Activated naive CD4-positive, alpha-beta T cell treated with anti-CD3 and anti-CD28 coated beads, Interleukin-2, amount 50 U/mL, for 16 hours (primary cell): Measurements from ENCODE around the gene ACKR2.

Experiments
- DNase-seq: peaks from one replicate; pipeline ENCODE4 v3.0.0-alpha.2; 2020

Gene ACKR2

DNA sequence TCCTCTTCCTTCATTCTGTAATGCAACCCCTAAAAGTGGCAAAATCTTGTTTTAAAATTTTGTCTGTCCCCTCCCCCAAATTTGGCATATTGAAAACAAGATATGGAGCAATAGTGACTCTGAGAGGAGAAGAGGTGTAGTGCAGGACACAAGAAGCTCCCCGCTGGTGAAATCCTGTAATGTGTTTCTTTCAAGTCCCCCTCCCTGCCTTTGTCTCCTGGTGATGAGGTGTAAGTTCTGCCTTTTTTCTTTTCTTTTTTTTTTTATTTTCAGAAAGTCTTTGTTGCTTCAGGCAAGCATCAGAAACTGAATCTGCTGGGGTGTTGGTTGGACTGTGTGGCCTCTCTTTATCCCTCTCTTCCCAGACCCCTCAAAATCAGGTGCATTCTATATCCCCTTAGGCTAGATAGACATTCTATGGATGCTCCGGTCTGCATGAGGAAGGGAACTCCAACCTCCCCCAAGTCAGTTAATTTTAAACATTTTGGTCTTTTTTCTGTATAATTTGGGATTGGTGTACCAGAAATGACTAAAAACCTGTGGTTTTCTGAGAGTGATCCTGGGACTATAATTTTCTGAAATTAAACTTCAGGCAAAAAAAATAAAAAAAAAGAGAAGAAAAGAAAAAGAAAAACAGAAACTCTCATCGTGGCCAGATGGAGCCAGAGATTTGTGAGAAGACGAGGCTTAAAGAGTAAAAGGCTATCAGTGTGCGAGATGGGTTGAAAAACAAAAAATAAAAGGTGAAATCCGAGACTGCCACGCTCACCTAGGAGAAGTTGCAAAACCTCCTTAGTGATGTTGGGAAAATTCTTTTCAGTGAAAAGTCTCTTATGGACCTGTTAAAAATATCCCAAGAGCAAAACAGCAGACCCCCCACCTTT is 21.4 kb downstream of the ACKR2 start:
- no peak for DNase-seq

- peak; percentile 71 for DNase-seq
Observed at GRCh38 chr3:42831321-42831713, 22.1 kb downstream of the ACKR2 start.

DNA sequence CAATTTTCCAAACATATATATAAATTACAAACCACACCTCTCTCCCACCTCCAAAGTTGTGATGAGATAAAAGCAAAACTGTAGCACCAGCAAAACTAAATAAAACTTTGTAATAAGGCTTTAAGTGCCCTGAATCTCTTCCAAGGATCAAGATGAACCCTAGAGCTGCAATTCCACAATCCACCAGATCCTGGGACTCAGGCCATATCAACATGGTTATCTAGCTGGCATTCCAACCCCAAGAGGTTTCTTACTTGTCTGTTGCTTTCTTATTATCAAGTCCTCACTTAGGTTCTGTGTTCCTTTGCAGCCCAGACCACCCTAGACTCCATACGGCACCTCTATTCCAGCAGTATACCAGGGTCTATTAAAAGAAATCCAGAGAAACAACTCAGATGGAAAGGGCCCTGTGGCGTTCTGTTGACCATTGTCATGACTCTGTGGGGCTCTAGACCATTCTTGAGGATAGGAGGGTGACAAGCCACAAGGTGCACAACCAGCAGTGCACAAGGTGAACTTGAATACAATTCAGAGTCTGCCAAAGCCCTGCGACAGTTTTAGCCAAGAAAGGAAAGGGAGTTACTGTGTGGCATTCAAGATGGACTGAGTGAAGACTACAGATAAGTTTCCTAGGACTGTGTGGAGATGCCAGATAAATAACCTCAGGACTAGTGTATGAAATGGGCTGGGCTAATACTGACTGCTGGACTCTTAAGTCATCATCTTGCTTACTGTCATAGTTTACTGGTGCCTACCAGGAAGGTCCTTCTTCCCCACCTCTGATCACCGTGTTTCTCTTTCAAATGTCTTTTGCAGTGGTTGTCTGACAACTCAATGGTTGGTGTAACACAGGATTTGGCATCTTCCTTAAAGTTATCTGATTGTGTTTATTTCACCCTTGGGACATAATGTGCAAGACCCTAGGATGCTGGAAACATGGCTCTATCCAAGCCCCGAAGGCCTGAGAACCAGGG is 27.2 kb downstream of the ACKR2 start:
- DNase-seq: no peak

DNA sequence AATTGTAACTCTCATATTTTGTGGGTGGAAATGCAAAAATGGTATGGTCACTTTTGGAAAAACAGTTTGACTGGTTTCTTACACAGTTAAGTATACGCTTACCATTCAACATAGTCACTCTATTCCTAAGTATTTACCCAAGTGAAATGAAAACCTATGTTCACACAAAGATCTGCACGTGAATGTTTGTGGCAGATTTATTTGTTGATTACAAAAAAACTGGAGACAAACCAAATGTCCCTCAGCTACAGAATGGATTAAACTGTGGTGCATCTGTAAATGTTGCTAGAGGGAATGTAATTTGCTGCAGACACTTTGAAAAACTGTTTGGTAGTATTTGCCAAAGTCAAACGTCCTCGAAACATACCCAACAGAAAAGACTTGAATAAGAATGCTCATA is 29.3 kb downstream of the ACKR2 start:
- DNase-seq: no peak

GRCh38 chr3:42839616-42840015 is 30.4 kb downstream of the ACKR2 start:
- DNase-seq: peak; percentile 22

GRCh38 chr3:42841332-42841731 is 32.1 kb downstream of the ACKR2 start:
- no peak for DNase-seq

DNA sequence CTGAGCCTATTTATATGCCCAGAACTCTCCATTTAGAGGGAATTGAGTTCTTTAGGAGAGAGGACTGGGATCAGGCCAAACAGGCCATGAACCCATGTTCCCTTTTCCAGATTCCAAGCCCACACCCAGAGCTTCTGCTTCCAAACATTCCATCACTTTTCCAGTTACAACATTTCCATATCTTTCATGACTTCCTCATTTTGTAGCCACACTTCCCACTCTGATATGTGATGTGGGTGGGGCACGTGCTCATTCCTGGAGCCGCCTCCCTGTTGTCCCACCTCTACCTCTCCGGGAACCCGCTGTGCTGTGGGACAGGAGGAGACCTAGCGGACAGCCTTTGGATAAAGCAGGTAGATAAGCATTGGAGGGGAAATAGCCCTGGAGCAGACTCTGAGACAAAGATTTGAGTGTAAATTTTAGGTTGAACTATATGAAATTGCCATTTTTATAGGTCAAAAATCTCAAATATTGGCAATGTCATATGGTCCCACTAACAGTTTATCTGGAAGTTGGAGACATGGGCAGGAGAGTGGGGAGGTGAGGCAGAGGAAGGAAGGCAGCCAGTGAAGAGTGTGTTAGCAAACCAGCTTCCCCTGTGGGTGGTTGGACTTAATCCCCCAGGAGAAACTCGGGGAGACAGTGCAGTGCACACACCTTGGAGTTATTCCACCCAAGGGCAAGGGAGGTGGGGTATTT is 34.6 kb downstream of the ACKR2 start:
- DNase-seq: no peak

DNA sequence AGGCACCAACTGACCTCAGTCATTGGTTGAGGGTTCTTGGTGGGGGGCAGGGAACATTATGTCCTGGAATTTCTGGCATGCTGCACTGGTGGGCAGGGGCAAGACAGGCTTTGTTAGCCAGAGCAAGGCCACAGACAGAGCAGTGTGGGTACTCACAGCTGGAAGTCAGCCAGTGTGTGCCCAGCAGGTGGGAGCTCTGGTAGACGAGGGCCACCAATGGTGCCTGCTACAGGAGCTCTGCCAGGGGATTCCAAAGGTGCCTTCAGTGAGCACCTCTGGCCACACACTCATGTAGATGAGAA is 35.1 kb downstream of the ACKR2 start:
- DNase-seq: no peak

DNA sequence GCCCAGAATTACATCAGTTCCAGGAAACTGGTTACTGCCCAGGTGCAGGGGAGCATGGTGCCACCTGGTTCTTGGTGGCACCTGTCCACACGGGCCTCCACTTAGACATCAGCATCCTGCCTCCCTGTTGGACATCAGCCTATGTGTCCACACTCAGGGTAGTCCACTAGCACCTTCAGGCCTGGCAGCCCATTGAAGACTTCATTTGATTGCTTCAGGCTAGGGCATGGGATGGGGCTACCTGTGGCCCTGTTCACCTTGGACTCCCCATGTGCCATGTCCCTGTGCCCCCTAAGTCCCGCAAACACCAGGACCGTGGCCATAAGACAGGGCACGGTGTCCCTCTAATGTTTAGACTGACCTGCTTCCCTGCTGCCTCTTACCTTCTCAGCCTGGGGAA is 35.6 kb downstream of the ACKR2 start:
- no peak for DNase-seq

DNA sequence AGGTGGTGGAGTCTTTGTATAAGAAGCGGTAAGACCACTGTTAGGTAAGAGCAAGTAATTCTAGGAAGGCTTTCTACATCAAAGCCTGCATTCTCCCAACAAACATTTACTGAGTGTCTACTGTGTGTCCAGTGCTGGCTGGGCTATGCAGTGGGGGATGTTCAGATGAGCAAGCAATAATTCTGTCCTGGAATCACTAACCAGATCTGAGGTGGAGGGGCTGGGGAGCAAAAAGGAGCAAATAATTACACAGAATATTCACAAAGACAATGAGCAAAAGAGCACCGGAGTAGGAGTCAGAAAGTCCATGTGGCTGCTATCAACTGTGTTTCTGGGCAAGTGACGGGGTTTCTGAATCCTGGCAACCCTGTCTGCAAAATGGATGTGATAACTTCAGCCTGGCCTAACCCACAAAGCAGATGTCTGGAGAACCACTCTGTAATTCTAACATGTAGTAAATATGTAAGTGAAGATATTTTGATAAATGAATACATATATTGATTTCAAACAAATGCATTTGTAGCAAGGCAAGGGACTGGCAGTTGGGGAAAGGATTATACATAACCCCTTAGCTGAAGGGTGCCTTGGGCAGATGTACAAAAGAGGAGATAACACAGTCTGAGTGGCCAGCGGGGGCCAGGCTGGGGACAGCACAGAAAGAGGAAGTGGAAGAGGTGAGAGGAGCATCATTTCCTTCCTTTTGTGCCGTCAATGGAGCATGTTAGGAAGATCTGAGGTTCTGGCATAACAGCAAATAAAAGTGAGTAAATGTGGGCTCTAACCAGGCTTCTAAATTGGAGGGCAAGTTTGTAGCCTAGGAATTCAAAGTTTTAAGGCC is 37.7 kb downstream of the ACKR2 start:
- no peak for DNase-seq

GRCh38 chr3:42847731-42848130 is 38.5 kb downstream of the ACKR2 start:
- no peak for DNase-seq

DNA sequence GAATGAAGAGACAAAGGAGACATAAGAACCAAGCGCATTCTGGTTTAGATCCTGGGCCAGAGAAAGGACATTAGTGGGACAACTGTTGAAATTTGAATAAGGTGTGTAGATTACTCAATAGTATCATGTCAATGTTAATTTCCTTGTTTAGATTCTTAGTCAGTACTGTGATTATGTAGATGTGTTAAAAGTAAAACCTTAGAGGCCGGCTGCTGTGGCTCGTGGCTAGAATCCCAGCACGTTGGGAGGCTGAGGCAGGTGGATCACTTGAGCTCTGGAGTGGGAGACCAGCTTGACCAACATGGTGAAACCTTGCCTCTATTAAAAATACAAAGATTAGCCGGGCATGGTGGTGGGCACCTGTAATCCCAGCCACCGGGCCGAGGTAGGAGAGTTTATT is 39.8 kb downstream of the ACKR2 start:
- DNase-seq: no peak

- no peak for DNase-seq
Observed at GRCh38 chr3:42850263-42850662, 41.0 kb downstream of the ACKR2 start.

DNA sequence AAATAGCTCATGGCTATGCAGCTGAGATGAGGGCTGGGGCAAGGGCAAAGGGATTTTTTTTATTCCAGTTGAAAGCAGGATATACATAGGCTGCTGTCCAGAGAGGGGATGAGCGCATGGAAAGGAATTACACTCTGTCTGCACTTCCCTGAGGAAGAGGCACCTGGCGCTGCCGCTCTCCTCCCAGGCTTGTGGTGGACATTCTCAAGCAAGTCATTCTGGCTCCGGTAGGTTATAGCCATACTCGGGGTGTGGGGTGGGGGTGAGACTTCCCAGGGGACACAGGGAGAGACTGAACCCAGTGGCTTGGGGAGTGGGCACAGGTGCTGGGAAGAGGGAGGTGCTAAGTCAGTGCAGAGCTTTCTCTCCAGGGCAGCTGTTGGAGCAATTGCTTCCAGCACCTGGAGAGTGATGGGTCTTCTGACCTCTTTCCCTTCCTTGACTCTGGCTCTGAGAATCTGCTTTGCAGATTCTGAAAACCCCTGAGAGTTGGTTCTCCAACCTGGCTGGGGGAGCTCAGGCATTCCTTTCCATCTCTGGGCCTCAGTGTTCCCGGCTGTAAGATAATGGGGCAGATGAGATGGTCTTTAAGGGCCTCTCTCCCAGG is 42.1 kb downstream of the ACKR2 start:
- no peak for DNase-seq

DNA sequence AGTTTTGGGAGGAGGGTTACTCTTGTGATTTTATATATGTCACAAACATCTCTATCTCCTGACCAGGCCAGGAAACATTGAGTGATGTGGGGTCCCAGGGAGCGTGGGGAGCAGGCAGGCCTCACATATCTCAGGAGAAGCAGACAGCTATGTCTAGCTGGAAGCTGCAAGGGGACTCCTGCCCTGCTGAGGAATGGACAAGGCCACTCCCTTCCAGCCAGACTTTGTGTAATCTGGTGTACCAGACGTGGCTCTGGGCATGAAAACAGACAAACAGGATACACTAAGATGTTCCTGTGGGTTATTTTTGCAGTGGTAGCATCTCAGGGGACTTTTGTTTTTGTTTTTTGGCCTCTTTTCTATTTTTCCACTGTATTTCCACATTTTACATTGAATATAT is 43.2 kb downstream of the ACKR2 start:
- DNase-seq: no peak

DNA sequence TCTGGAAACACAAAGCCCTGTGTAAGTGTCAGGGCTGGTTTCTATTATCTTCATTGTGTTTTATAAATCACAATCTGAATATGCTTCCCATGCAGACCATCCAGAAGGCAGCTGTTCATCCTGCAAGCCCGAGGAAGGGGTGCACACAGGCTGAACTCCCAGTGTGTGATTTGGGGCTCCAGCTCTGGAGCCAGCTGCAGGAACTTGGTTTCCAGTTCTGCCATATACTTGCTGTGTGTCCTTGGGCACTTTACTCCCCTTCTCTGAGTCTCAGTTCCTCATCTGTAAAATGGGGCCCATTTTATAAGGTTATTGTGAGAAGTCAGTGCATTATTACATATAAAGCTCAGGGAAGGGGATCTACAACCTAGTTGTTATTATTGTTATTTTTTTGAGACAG is 43.8 kb downstream of the ACKR2 start:
- DNase-seq: no peak

DNA sequence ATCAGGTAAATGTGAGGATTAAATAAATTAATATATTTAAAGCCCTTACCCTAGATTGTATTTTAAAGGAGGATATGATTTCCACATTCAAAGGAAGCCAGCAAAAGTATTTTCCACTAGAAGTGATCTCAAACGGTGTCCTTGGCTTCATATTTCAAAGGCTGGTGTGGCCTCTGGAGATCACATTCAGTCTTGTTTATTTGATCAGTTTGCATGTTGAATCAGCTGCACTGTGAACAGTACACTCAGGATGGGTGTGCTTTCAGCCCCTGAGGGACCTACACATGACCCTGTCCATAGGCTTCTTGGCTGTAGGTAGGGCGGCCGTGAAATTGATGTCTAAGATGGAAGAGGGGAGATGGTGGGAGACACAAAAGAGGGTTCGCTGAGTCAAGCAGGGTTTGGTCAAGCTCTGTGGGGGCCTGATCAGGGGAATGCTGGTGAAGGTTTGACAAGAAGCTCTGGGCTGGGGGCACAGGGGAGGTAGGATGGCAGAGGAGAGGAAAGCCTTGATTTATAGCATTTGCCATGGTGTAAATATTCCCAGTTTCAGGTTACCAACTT is 44.6 kb downstream of the ACKR2 start:
- DNase-seq: no peak

DNA sequence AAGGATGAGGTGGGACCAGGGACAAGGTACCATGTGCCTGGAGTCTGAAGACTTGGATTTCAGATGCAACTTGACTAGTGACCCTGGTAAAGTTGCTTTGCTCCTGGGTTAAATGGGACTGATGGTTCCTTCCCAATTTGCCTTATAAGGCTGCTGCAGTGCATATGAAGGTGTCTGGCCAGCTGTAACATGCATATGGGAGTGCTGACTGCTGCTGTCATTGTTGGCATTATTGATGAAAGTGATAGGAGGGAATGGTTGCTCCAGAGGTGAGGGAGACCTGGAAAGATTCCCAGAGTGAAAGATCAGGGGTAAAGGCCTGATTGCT is 45.9 kb downstream of the ACKR2 start:
- no peak for DNase-seq

DNA sequence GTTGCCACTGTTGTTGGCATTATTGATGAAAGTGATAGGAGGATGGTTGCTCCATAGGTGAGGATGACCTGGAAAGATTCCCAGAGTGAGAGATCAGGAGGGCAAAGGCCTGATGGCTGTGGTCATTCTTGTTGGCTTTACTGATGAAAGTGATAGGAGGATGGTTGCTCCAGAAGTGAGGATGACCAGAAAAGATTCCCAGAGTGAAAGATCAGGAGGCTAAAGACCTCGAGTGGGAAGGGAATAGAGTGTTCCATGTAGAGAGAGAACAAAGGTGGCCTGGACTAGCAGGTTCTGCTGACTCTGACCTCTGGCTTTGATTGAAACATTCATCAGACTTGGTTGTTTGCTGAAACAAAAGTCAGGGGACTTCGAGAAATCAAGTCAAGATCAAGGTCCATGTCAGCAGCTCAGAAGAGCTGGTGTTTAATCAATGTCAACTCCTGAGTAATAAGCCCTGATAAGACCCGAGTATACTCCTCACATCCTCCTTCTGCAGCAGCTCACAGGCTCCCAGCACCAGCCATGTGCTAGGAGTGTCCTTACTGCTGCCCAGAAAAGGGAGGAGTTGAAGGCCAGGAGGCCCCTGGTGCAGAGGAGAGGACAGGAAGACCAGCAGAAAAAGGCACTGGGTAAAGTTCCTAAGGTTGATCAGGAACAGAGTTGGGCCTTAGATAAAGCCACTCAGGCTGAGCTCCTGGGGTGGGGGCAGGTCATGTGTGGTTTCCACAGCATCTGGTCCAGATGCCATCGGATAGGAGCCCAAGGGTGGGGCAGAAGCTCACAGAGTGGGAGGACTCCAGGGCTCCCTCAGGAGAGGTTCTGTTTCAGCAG is 46.5 kb downstream of the ACKR2 start:
- DNase-seq: no peak

GRCh38 chr3:42856544-42856943 is 47.3 kb downstream of the ACKR2 start:
- DNase-seq: no peak
